ENCODE data around the gene PRRC2C.

- TF ChIP-seq EZH2 (IDR thresholded peaks at IDR 0.05; ENCODE audit: insufficient read depth, poor library complexity, severe bottlenecking) (no peak), EZH2phosphoT487 (IDR thresholded peaks at IDR 0.05; ENCODE audit: insufficient read depth, low read depth) (no peak)
Measured at GRCh38 chr1:171455967-171456366, 29.4 kb upstream of the PRRC2C start.

All from GM23248 (cell line).